ENCODE data around the gene ABCF2.

The ABCF2 gene

DNA sequence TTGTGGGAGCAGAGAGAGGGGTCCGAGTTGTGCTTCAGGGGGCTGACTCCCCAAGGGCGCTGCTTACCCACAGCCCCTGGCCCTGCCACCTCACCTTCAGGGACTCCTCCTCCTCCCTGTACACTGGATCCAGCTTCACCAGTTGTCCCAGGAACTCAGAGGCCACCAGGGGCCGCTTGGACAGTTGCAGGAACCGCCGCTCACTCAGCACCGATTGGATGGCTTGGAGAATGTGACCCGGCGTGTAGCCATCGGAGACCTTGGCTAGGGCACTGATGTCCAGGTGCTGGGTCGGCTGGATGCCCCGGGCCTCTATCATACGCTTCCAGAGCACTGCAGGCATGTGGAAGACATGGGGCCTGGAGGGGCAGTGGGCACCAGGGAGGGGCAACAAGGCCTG is 35.5 kb downstream of the ABCF2 start:
- FAIRE-seq, result no peak

GRCh38 chr7:151189038-151189437 is 38.0 kb downstream of the ABCF2 start:
- FAIRE-seq, result no peak

DNA sequence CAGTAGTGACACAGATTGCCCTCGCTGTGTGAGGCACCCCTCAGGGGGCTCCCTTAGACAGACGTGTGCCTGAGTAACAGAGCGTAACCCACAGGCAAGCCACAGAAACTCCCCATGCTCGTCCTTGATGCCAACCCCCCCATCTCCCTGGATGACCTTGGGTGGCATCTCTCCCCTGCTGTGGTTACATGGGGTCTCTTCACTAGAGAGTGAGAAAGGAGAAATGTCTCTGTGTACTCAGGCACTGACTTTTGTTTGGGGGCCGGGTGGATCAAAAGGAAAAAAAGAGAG is 38.8 kb downstream of the ABCF2 start:
- FAIRE-seq, result no peak

DNA sequence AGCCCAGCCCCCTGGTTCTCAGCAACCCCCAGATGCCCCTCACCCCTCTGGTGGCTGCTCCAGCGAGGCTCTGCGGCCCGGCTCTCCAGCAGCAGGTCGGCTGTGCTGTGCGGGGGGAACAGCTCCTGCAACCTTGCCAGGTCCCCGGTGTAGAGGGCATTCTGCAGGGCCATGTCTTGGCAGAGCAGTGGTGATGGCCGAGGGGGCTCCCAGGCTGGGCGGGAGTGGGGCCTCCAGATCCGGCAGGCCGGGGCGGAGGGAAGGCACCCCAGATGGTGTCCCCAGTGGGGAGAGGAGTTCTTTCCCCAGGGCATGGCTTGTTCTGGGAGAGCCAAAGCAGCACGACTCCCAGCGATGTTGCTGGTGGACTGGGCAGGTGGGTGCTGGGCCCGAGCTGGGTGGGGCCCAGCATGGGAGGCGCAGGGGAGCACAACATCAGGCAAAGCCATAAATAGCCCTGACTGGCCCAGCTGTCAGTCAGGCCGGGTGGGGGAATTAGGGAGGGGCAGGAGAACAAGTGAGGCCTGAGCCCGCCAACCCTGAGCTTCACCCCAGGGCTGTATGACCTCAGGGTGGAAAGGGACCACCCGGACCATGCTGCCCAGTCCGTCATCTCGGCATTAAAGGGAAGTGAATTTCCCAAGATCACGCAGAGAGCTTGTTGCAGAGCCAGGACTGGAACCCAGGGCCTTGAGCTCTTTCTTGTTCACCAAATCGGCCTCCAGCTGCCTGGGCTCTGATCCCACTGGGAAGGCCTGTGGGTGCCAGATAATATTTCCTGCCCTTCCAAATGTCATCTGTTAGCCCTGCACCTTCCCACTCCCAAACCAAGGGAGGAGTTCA is 39.4 kb downstream of the ABCF2 start:
- no peak for FAIRE-seq

GRCh38 chr7:151186640-151187408 is 40.2 kb downstream of the ABCF2 start, which contains the start of gene ASB10:
Gene ASB10, minus strand, starts transcription at chr7:151187250. Its CDS starts 120 bp downstream, at chr7:151187130.
- FAIRE-seq, result no peak

- no peak for FAIRE-seq
Observed at GRCh38 chr7:151185762-151186639, 41.0 kb downstream of the ABCF2 start.

DNA sequence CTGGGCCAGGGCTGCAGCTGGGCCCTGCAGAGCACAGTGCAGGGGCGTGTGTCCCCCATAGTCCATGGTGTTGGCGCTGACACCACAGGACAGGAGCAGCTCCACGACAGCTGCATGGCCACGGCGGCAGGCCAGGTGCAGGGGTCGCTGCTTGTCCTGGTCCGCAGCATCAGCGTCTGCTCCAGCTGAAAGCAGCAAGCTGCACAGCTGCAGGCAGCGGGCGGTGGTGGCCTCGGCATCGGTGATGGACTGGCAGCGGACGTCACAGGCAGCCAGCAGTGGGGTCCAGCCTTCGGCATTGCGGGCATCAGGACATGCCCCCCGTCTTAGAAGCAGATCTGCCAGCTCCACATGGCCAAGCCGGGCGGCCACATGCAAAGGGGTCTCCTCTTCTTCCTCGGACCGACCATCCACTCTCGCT is 46.0 kb downstream of the ABCF2 start:
- FAIRE-seq, result no peak

GRCh38 chr7:151179946-151180345 is 47.1 kb downstream of the ABCF2 start:
- FAIRE-seq, result no peak

GRCh38 chr7:151179287-151179860 is 47.6 kb downstream of the ABCF2 start:
- no peak for FAIRE-seq

- FAIRE-seq, result no peak
Observed at GRCh38 chr7:151178831-151179230, 48.2 kb downstream of the ABCF2 start.

GRCh38 chr7:151178236-151178635 is 48.8 kb downstream of the ABCF2 start:
- no peak for FAIRE-seq

DNA sequence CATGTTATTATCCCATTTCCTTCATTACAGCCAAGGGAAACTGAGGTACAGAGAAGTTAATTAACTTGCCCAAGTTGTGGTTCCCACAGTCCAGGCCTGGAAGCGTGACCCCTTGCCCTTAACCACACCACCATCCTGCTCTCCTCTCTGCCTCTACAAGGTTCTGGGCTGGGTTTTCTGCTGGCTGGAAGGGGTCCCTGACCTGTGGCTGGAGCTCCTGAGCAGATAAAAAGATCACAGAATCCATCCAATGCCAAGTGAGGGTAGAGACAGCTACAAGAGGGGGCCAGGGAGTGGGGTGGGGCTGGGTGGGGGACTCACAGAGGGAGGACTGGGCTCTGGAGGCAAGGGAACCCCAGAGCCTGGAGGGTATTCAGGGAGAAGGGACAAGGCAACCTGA is 49.7 kb downstream of the ABCF2 start:
- no peak for FAIRE-seq

DNA sequence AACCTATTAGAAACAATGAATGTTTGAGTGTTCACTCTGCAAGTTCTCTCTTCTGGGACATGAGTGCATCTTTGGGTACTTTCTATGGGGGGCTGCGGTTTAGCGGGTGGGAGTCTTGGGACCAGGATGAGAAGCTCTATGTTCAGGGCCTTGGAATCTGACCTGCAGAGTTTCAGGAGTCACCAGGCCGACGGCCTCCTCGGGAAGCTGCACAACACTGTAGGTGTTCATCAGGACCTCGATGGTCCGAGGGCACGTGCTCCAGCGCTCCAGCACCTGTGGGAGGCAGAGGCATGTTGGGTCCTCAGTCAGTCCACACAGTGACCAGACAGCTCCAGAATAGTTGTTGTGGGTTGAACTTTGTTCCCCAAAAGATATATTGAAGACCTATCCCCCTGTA is 50.6 kb downstream of the ABCF2 start:
- FAIRE-seq, result no peak

DNA sequence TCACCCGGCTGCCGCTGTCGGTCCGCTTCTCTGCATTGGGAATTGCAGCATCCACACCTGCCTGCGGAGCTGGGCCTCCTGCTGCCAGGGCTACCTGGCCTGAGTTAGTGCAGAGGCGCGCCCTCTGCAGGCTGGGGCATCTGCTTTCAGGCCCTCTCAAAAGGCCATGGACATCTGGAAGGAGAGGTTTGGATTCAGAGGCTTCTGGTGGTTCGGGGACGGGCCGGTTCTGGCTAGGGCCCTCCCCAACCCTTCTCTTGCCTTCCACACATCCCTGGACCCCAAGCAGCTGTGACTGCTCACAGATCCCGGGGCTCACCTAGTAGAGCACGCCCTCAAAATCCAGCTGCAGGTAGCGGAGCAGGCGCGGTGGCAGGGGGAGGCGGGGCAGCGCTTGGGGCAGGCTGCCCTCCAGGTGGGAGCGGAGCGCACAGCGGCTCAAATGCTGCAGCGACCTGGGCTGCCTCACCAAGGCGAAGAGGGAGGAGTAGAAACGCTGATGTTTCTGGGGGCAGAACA is 51.2 kb downstream of the ABCF2 start:
- no peak for FAIRE-seq

DNA sequence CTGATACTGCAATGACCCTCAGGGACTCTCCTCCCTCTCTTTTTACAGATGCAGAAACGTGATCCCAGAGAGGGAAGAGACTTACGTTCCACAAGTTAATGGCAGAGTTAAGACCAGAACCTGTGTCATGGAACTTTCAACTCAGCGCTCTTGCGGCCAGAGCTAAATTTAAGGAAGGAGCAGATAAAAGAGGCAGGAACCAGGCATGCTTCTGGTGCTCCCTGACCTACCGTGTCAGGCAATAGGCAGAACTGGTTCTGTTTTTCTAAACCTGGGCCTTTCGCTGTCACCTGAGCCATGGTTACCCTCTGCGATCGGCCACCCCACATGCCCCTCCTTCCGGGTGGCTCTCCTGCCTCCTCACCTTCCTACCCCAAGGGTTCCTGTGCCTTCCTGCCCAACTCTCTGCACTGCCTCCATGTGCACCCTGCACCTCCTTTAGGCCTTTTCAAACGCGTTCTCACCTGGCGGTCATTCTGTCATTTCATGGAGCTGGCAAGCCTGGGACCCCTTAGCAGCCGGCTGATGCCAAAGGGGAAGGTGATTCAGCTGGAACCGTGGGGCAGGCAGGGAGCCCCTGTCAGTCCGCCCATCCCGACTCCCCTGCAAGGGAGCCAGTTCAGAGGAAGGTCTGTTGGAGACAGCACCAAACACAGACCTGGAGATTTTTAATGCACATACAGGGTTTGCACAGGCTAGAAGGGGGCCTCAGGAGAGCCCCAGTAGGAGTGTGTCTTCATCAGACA is 51.8 kb downstream of the ABCF2 start:
- no peak for FAIRE-seq

GRCh38 chr7:151174246-151175046 is 52.6 kb downstream of the ABCF2 start:
- FAIRE-seq, result no peak

DNA sequence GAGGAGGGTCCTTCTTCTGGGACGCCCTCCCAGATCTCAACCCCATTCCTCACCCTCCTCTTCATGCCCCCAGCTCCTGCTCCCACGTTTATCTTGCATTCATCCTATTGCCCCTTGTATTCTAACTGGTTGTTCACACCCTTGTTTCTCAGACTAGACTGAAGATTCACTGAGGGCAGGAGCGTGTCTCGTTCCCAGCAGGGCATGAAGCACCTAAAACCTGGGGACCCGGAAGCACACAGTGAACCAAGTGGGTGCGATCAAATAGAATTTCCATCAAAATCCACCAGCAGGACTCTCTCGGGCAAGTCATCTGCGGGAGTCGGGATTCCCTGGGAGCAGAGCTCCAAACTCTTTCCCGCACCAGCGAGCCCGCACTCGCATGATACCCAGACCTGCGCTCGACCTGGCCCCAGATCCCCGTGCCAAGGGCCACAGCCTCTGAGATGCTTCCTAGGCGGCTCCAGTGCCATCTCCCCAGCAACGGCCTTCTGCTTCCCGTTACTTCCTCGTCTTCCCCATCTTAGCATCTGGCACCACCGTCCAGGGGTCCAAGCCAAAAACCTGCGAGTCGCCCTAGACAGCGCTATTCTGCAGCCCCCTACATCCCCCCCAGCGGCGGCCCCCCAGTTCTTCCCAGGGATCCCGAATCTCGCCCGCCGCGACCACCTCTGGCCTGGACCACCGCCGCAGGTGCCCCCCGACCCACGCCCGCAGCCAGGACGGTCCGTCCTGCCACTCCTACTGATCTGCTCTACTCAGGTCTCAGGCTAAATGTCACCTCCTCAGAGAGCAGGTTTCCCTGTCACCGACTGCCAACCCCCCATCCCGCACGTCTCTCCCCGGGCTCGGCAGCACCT is 53.4 kb downstream of the ABCF2 start:
- no peak for FAIRE-seq

GRCh38 chr7:151172273-151173141 is 54.5 kb downstream of the ABCF2 start:
- peak; percentile 88 for FAIRE-seq

GRCh38 chr7:151168787-151169162 is 58.2 kb downstream of the ABCF2 start:
- no peak for FAIRE-seq

Measured in G401.6 (cell line).